ENCODE data around the gene MPV17L2.

The MPV17L2 gene

GRCh38 chr19:18152442-18152816 lies 40.6 kb upstream of the MPV17L2 start:
- ATAC-seq = peak; percentile 70
- TF ChIP-seq ZFP30 (CRISPR knock-in tag; IDR thresholded peaks at IDR 0.05) (no peak), ARNTL (CRISPR knock-in tag; IDR thresholded peaks at IDR 0.05; ENCODE audit: borderline replicate concordance, low read depth) (no peak), ESRRG (CRISPR knock-in tag; IDR thresholded peaks at IDR 0.05) (no peak), SNAI2 (CRISPR knock-in tag; IDR thresholded peaks at IDR 0.05) (no peak), ZFP3 (CRISPR knock-in tag; IDR thresholded peaks at IDR 0.05) (no peak), CREB5 (CRISPR knock-in tag; IDR thresholded peaks at IDR 0.05; ENCODE audit: low read depth) (no peak), ISL1 (CRISPR knock-in tag; IDR thresholded peaks at IDR 0.05) (no peak), ZC3H10 (CRISPR knock-in tag; IDR thresholded peaks at IDR 0.05) (no peak), CSRNP3 (CRISPR knock-in tag; IDR thresholded peaks at IDR 0.05) (no peak), ZNF8 (CRISPR knock-in tag; IDR thresholded peaks at IDR 0.05) (no peak), PATZ1 (CRISPR knock-in tag; IDR thresholded peaks at IDR 0.05; ENCODE audit: borderline replicate concordance) (no peak), BACH2 (CRISPR knock-in tag; IDR thresholded peaks at IDR 0.05; ENCODE audit: borderline replicate concordance) (no peak), ZNF565 (CRISPR knock-in tag; conservative IDR thresholded peaks at IDR 0.05; ENCODE audit: low read depth) (no peak), TCF4 (CRISPR knock-in tag; IDR thresholded peaks at IDR 0.05; ENCODE audit: borderline replicate concordance) (no peak), GLIS3 (CRISPR knock-in tag; IDR thresholded peaks at IDR 0.05) (no peak), ZNF70 (CRISPR knock-in tag; IDR thresholded peaks at IDR 0.05) (no peak), CSDC2 (CRISPR knock-in tag; IDR thresholded peaks at IDR 0.05) (no peak), OSR1 (CRISPR knock-in tag; IDR thresholded peaks at IDR 0.05) (no peak), TOX (CRISPR knock-in tag; IDR thresholded peaks at IDR 0.05; ENCODE audit: borderline replicate concordance) (no peak)

GRCh38 chr19:18152817-18153555 lies 40.0 kb upstream of the MPV17L2 start, which contains the start of gene PIK3R2:
PIK3R2 (plus strand) TSS chr19:18153163; CDS start chr19:18155880, 2,717 bp downstream.
- TF ChIP-seq PATZ1 (CRISPR knock-in tag; IDR thresholded peaks at IDR 0.05; ENCODE audit: borderline replicate concordance) (0 out of 2 replicates have a peak, but pooled peaks have one; percentile 23), TCF4 (CRISPR knock-in tag; IDR thresholded peaks at IDR 0.05; ENCODE audit: borderline replicate concordance) (no peak)
- ATAC-seq = peak; percentile 92

GRCh38 chr19:18153556-18154134 lies 39.4 kb upstream of the MPV17L2 start:
- ATAC-seq = no peak
- no peak for TF ChIP-seq RARB (CRISPR knock-in tag; IDR thresholded peaks at IDR 0.05)
- 0 out of 2 replicates have a peak, but pooled peaks have one; percentile 7 for TF ChIP-seq PATZ1 (CRISPR knock-in tag; IDR thresholded peaks at IDR 0.05; ENCODE audit: borderline replicate concordance)
- no peak for TF ChIP-seq ISL1 (CRISPR knock-in tag; IDR thresholded peaks at IDR 0.05)
